IMR-90 (cell line): ENCODE data around the gene CLDN7. TPM values are rescaled to one million over a fixed set of nuclear protein-coding genes. Genes with fewer than 3 reads are reported as not detected.
A peak's percentile ranks its signal among the peaks of the same experiment; 100 is the strongest.

ENCODE experiments used
- ATAC-seq: fragments of 200-7000 bp; cut with Tn5 transposase; 2 replicates; pipeline ENCODE4 v1.9.1; 2020; ENCODE audit warnings: low read depth, mild to moderate bottlenecking, moderate library complexity
- BruUV-seq: library from RNA; stranded (reverse); fragments of 400-500 nt; replicated peaks from 2 replicates; lab custom pipeline; 2021; lab: Mats Ljungman, UMichigan
- CTCF ChIA-PET: fragments of 300-600 bp; formaldehyde crosslinking; extraction: SDS; loops from one replicate; lab custom pipeline; 2021; ENCODE audit warnings: antibody characterized with exemption; lab: Yijun Ruan, JAX
- POLR2A ChIA-PET: fragments of 300-600 bp; sonication (Branson Sonifier 250); formaldehyde crosslinking; loops from one replicate; lab custom pipeline; 2022; ENCODE audit warnings: antibody characterized with exemption; ENCODE audit not compliant: unreplicated experiment; lab: Charles Lee
- DNase-seq: peaks from one replicate; pipeline ENCODE4 v3.0.0; 2013
- H2AFZ ChIP-seq: replicated peaks from 2 replicates; pipeline ENCODE3; 2013; ENCODE audit warnings: low read length, mild to moderate bottlenecking; ENCODE audit not compliant: poor library complexity
- H2AK5ac ChIP-seq: 2 replicates; pipeline ENCODE4 v1.6.1; 2013; ENCODE audit warnings: low read depth, low read length, inconsistent platforms
- H2AK9ac ChIP-seq: replicated peaks from 2 replicates; pipeline ENCODE3; 2013; ENCODE audit warnings: mild to moderate bottlenecking, low read depth, low read length, moderate library complexity; ENCODE audit not compliant: poor library complexity
- H2BK120ac ChIP-seq: 2 replicates; pipeline ENCODE4 v1.6.1; 2013; ENCODE audit warnings: low read depth, low read length, inconsistent platforms
- H2BK15ac ChIP-seq: 3 replicates; pipeline ENCODE4 v1.6.1; 2013; ENCODE audit warnings: low read depth, low read length, inconsistent platforms
- H2BK20ac ChIP-seq: 2 replicates; pipeline ENCODE4 v1.6.1; 2013; ENCODE audit warnings: low read depth, mild to moderate bottlenecking, inconsistent platforms, low read length, moderate library complexity
- H2BK5ac ChIP-seq: 2 replicates; pipeline ENCODE4 v1.6.1; 2013; ENCODE audit warnings: mild to moderate bottlenecking, low read depth, low read length, inconsistent platforms; ENCODE audit not compliant: poor library complexity, severe bottlenecking
- H3K14ac ChIP-seq: replicated peaks from 2 replicates; pipeline ENCODE4 v1.6.1; 2013; ENCODE audit warnings: low read depth, low read length, inconsistent platforms
- H3K18ac ChIP-seq: 2 replicates; pipeline ENCODE4 v1.6.1; 2013; ENCODE audit warnings: low read depth, low read length, control low read depth
- H3K23ac ChIP-seq: 2 replicates; pipeline ENCODE4 v1.6.1; 2013; ENCODE audit warnings: low read depth, low read length, inconsistent platforms
- H3K27ac ChIP-seq: 2 replicates; pipeline ENCODE4 v1.5.1; 2013; ENCODE audit warnings: mild to moderate bottlenecking, control low read depth, low read length; ENCODE audit not compliant: insufficient read depth
- H3K27me3 ChIP-seq: 2 replicates; pipeline ENCODE4 v1.6.1; 2013; ENCODE audit warnings: low read length; ENCODE audit not compliant: control insufficient read depth, insufficient read depth
- H3K36me3 ChIP-seq: 2 replicates; pipeline ENCODE4 v1.6.1; 2013; ENCODE audit warnings: low read length, mixed read lengths; ENCODE audit not compliant: control insufficient read depth, insufficient read depth
- H3K4ac ChIP-seq: 2 replicates; pipeline ENCODE4 v1.6.1; 2013; ENCODE audit warnings: low read depth, low read length, inconsistent platforms
- H3K4me1 ChIP-seq: 2 replicates; pipeline ENCODE4 v1.6.1; 2013; ENCODE audit warnings: low read length, mixed read lengths; ENCODE audit not compliant: control insufficient read depth, insufficient read depth
- H3K4me2 ChIP-seq: 2 replicates; pipeline ENCODE4 v1.6.1; 2013; ENCODE audit warnings: low read depth, mild to moderate bottlenecking, control low read depth, low read length, moderate library complexity
- H3K4me3 ChIP-seq: 2 replicates; pipeline ENCODE4 v1.5.1; 2013; ENCODE audit warnings: low read depth, mild to moderate bottlenecking, control low read depth, low read length, moderate library complexity; ENCODE audit not compliant: insufficient read depth
- H3K56ac ChIP-seq: 2 replicates; pipeline ENCODE4 v1.6.1; 2013; ENCODE audit warnings: low read length, inconsistent platforms; ENCODE audit not compliant: insufficient read depth; ENCODE audit errors: extremely low read depth
- H3K79me1 ChIP-seq, 2 experiments: 2 replicates each; pipeline ENCODE4 v1.6.1; 2013; ENCODE audit warnings: low read length in 2 of 2, inconsistent platforms in 1 of 2, low read depth in 1 of 2
- H3K9ac ChIP-seq: 2 replicates; pipeline ENCODE4 v1.6.1; 2013; ENCODE audit warnings: low read depth, low read length, control low read depth
- H3K9me1 ChIP-seq: 2 replicates; pipeline ENCODE4 v1.6.1; 2013; ENCODE audit warnings: low read length, inconsistent platforms; ENCODE audit not compliant: insufficient read depth
- H3K9me3 ChIP-seq: 2 replicates; pipeline ENCODE4 v1.6.1; 2013; ENCODE audit warnings: low read length; ENCODE audit not compliant: control insufficient read depth, insufficient read depth
- H4K20me1 ChIP-seq: 2 replicates; pipeline ENCODE4 v1.6.1; 2013; ENCODE audit warnings: low read length, inconsistent platforms; ENCODE audit not compliant: insufficient read depth
- H4K5ac ChIP-seq: 2 replicates; pipeline ENCODE4 v1.6.1; 2013; ENCODE audit warnings: mild to moderate bottlenecking, low read depth, low read length, control low read depth
- H4K8ac ChIP-seq, 2 experiments: 2 replicates each; pipeline ENCODE4 v1.6.1; 2013; ENCODE audit warnings: low read depth in 2 of 2, low read length in 2 of 2, control low read depth in 1 of 2, inconsistent platforms in 1 of 2
- H4K91ac ChIP-seq: 2 replicates; pipeline ENCODE4 v1.6.1; 2013; ENCODE audit warnings: low read depth, low read length, inconsistent platforms; ENCODE audit not compliant: insufficient read depth
- BHLHE40 ChIP-seq: fragments of 150-350 bp; IDR thresholded peaks from 2 replicates; pipeline ENCODE4 v1.6.1; 2016; ENCODE audit warnings: mild to moderate bottlenecking, low read depth, low read length
- CEBPB ChIP-seq: IDR thresholded peaks from 2 replicates; pipeline ENCODE4 v1.6.1; 2012; ENCODE audit warnings: low read depth, low read length, improper control_type of control experiment
- FOS ChIP-seq: fragments of 150-350 bp; IDR thresholded peaks from 2 replicates; pipeline ENCODE4 v1.6.1; 2016; ENCODE audit warnings: low read depth, low read length
- MAZ ChIP-seq: IDR thresholded peaks from 2 replicates; pipeline ENCODE4 v1.6.1; 2012; ENCODE audit warnings: low read depth, mild to moderate bottlenecking, low read length, improper control_type of control experiment, moderate library complexity, borderline replicate concordance
- MXI1 ChIP-seq: IDR thresholded peaks from 2 replicates; pipeline ENCODE4 v1.6.1; 2012; ENCODE audit warnings: low read depth, mild to moderate bottlenecking, low read length, moderate library complexity, borderline replicate concordance
- NFE2L2 ChIP-seq: fragments of 150-350 bp; IDR thresholded peaks from 2 replicates; pipeline ENCODE4 v1.6.1; 2016; ENCODE audit warnings: low read depth, mild to moderate bottlenecking, low read length
- POLR2A ChIP-seq: IDR thresholded peaks from 2 replicates; pipeline ENCODE4 v1.6.1; 2012; ENCODE audit warnings: mild to moderate bottlenecking, low read depth, low read length
- RAD21 ChIP-seq: IDR thresholded peaks from 2 replicates; pipeline ENCODE4 v1.6.1; 2012; ENCODE audit warnings: low read length, improper control_type of control experiment
- RCOR1 ChIP-seq: IDR thresholded peaks from 2 replicates; pipeline ENCODE4 v1.6.1; 2012; ENCODE audit warnings: mild to moderate bottlenecking, low read length, improper control_type of control experiment; ENCODE audit not compliant: insufficient replicate concordance
- RFX5 ChIP-seq: IDR thresholded peaks from 2 replicates; pipeline ENCODE4 v1.8.0; 2012; ENCODE audit warnings: low read depth, mild to moderate bottlenecking, low read length, moderate library complexity
- WGBS, 2 experiments: methylation state at CpG; one replicate each; pipeline versions ENCODE4 v1.1.5 to v1.1.7; 2013; ENCODE audit warnings: missing lambda C conversion rate in 2 of 2; ENCODE audit not compliant: insufficient read length in 1 of 2; ENCODE audit errors: extremely low coverage in 2 of 2; 5-methylcytosine and 5-hydroxymethylcytosine counted together
- dilution Hi-C: fragments of 300-500 bp; cut with HindIII; formaldehyde crosslinking; loops from one replicate; pipeline ENCODE4 v1.14.3; 2018; ENCODE audit warnings: low sequenced_read_pairs; ENCODE audit not compliant: unreplicated experiment
- in situ Hi-C: fragments of 300-500 bp; cut with MboI; formaldehyde crosslinking; loops from 3 replicates; pipeline ENCODE4 v1.14.3; 2019; ENCODE audit warnings: low sequenced_read_pairs, inconsistent platforms, mixed read lengths
- intact Hi-C: fragments of 100-400 bp; cut with micrococcal nuclease; formaldehyde crosslinking; loops from 2 replicates; pipeline ENCODE4 v1.10.0; 2022
- polyA plus RNA-seq, 3 experiments: library from polyadenylated mRNA; depleted of rRNA; stranded (reverse); fragments of >200 nt; gene quantifications; 2 replicates each; pipeline ENCODE4 v1.2.3, GENCODE V29; 2012; ENCODE audit warnings: low replicate concordance in 1 of 3
- total RNA-seq: library from RNA; depleted of rRNA; stranded (reverse); fragments of >200 nt; gene quantifications from 2 replicates; pipeline ENCODE4 v1.2.3, GENCODE V29; 2012
- TF ChIP-seq, protein P1 (sequence below): conservative IDR thresholded peaks from 2 replicates; pipeline ENCODE4 v1.5.1; 2012; ENCODE audit warnings: mild to moderate bottlenecking, low read depth, low read length, improper control_type of control experiment
- TF ChIP-seq, protein P2 (sequence below): fragments of 150-350 bp; IDR thresholded peaks from 2 replicates; pipeline ENCODE4 v1.6.1; 2017; ENCODE audit warnings: mild to moderate bottlenecking, antibody characterized with exemption, low read length, low read depth

CLDN7 gene
- total and polyA plus RNA-seq, 2 of the 4 experiments (the other 2 are of a cell fraction) = 1.4 TPM

DNA sequence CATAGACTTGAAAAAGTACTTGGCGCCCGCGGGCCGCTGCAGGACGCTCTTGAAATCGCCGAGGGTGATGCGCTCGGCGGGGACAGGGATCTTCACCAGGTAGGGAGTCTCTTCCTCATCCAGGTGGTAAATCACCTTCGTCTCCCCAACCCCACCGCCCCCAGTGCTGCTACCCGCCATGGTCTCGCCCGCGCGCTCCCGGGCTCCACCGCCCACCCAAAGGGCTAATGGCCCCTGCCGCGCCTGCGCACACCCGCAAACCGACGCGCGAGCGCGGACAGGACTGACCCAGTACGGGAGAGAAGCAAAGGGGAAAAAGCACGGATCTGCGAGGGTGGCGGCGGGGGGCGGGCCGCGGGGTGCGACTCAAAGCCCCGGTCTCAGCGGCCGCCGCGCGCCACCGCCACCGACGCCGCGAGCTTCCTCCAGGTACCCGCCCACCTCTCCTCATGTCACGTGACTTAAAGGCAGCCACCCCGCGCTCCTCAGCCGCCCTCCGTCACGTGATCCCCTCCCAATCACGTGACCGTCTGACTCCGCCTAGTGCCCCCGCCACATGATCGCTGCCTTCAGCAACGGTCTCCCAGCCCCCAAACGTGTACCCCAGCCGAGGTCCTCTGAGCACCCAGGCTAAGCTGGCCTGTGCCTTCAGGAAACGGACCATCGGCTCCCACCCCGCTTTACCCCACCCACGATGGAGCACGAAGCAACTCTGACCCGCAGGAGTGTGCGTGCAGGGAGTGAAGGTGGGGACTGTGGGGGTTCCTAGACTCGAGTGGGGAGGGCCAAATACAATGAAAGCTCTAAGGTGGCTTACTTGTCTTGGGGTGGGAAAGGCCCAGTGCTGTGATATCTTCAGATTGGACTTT is 28.0 kb downstream of the CLDN7 start, which contains the start of gene DVL2:
Gene DVL2 (minus strand): TSS at position 435 of the 869 bp plus-strand sequence. CDS start 255 bp downstream, at position 180.
- H3K4ac ChIP-seq = peak within 1 kb of the TSS; percentile 98
- peak within 1 kb of the TSS; percentile 77 for H3K18ac ChIP-seq
- peak within 1 kb of the TSS; percentile 86 for H3K56ac ChIP-seq
- intact Hi-C loops = loop anchor here (2.0 kb wide), 1 partner anchor 14 kb away; no protein-coding TSS in a partner anchor
- no TSS peak for BruUV-seq
- H3K79me1 ChIP-seq = peaks cover 15 to 78% of the 10 kb centered on the region in 2 experiments
- dilution Hi-C loops = no loop called here
- peak within 1 kb of the TSS; percentile 99 for H3K23ac ChIP-seq
- H3K4me2 ChIP-seq = peak within 1 kb of the TSS; percentile 97
- no peaks in the 10 kb centered on the region for H3K9me3 ChIP-seq
- peaks cover 5% of the 10 kb centered on the region for H3K4me1 ChIP-seq
- peak within 1 kb of the TSS; percentile 99 for H3K9ac ChIP-seq
- H3K27ac ChIP-seq = peak within 1 kb of the TSS; percentile 92
- H2BK15ac ChIP-seq = 0 out of 3 replicates have a peak within 1 kb of the TSS, but pooled peaks have one; percentile 2
- H4K5ac ChIP-seq = peak within 1 kb of the TSS; percentile 90
- H3K27me3 ChIP-seq = no peaks in the 10 kb centered on the region
- ChIA-PET CTCF (no interaction called here), POLR2A (interaction anchor here (1.0 kb wide), 2 partner anchors 10 to 13 kb away, joined by 3 to 4 read pairs; no protein-coding TSS in a partner anchor)
- peak within 1 kb of the TSS; percentile 99 for H2AK9ac ChIP-seq
- H2BK5ac ChIP-seq = peak within 1 kb of the TSS; percentile 92
- H2BK120ac ChIP-seq = peak within 1 kb of the TSS; percentile 40; the same call in 1 of the 2 replicates
- H3K4me3 ChIP-seq = peak within 1 kb of the TSS; percentile 94
- peak; percentile 100 for TF ChIP-seq FOS
- no peak; the same call in none of the 2 replicates for TF ChIP-seq MXI1
- TF ChIP-seq, protein P1, sequence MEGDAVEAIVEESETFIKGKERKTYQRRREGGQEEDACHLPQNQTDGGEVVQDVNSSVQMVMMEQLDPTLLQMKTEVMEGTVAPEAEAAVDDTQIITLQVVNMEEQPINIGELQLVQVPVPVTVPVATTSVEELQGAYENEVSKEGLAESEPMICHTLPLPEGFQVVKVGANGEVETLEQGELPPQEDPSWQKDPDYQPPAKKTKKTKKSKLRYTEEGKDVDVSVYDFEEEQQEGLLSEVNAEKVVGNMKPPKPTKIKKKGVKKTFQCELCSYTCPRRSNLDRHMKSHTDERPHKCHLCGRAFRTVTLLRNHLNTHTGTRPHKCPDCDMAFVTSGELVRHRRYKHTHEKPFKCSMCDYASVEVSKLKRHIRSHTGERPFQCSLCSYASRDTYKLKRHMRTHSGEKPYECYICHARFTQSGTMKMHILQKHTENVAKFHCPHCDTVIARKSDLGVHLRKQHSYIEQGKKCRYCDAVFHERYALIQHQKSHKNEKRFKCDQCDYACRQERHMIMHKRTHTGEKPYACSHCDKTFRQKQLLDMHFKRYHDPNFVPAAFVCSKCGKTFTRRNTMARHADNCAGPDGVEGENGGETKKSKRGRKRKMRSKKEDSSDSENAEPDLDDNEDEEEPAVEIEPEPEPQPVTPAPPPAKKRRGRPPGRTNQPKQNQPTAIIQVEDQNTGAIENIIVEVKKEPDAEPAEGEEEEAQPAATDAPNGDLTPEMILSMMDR = no peak
- TF ChIP-seq, protein P2, sequence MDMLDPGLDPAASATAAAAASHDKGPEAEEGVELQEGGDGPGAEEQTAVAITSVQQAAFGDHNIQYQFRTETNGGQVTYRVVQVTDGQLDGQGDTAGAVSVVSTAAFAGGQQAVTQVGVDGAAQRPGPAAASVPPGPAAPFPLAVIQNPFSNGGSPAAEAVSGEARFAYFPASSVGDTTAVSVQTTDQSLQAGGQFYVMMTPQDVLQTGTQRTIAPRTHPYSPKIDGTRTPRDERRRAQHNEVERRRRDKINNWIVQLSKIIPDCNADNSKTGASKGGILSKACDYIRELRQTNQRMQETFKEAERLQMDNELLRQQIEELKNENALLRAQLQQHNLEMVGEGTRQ = peak; percentile 100
- no peak for TF ChIP-seq CEBPB
- TF ChIP-seq RCOR1 = no peak
- TF ChIP-seq RAD21 = no peak
- TF ChIP-seq NFE2L2 = no peak
- TF ChIP-seq MAZ = peak; percentile 88; the same call in 1 of the 2 replicates
- no peak for TF ChIP-seq RFX5
- TF ChIP-seq POLR2A = no peak; the same call in 1 of the 2 replicates
- peak; percentile 95 for TF ChIP-seq BHLHE40
- in situ Hi-C loops = loop anchor here (25.0 kb wide), 1 partner anchor 928 kb away; the partner anchor contains the start of genes PER1 and VAMP2
- peak within 1 kb of the TSS; percentile 99 for H3K14ac ChIP-seq
- H4K20me1 ChIP-seq = peaks cover 53% of the 10 kb centered on the region
- peaks cover 36% of the 10 kb centered on the region for H3K36me3 ChIP-seq
- H2BK20ac ChIP-seq = no peak within 1 kb of the TSS
- WGBS, 2 experiments = 1% methylated on average over 19 of the region's 72 CpGs; no CpG with 5 or more reads in 1 of the 2 experiments
- H2AK5ac ChIP-seq = peak within 1 kb of the TSS; percentile 97
- peak within 1 kb of the TSS; percentile 91 for H4K91ac ChIP-seq
- peak within 1 kb of the TSS; percentile 97 for H2AFZ ChIP-seq
- H3K9me1 ChIP-seq = peaks cover 9% of the 10 kb centered on the region
- peak; percentile 52 for ATAC-seq
- peak; percentile 94 for DNase-seq
- H4K8ac ChIP-seq = peak within 1 kb of the TSS; percentile 69 to 87
